GM21825 (cell line): ENCODE measurements around the gene EIF4G3.
"Not testable (repeated sequence)": the region's sequence is repeated elsewhere in the genome, so short reads cannot be mapped to it uniquely, and the experiment has no call there.

Experiments used
- ATAC-seq: cut with Tn5 transposase; IDR thresholded peaks from one replicate; pipeline ENCODE4 v1.9.1; 2021; ENCODE audit warnings: mild to moderate bottlenecking, moderate library complexity; ENCODE audit not compliant: unreplicated experiment

The EIF4G3 gene

GRCh38 chr1:21185221-21185731 lies 8.6 kb upstream of the EIF4G3 start:
- ATAC-seq, result no peak

GRCh38 chr1:21184276-21184675 lies 7.6 kb upstream of the EIF4G3 start:
- no peak for ATAC-seq

GRCh38 chr1:21182181-21182731 lies 5.6 kb upstream of the EIF4G3 start:
- ATAC-seq, result no peak

- ATAC-seq, result not testable (repeated sequence)
These were observed 1.6 kb upstream of the EIF4G3 start for GRCh38 chr1:21178271-21178670.

- no peak for ATAC-seq
These were observed 771 bp downstream of the EIF4G3 start for GRCh38 chr1:21175670-21176581.

- no peak for ATAC-seq
These were observed 1.4 kb downstream of the EIF4G3 start for GRCh38 chr1:21175324-21175669.

GRCh38 chr1:21174654-21175323 lies 1.9 kb downstream of the EIF4G3 start:
- no peak for ATAC-seq

- ATAC-seq, result no peak
These were observed 2.5 kb downstream of the EIF4G3 start for GRCh38 chr1:21174230-21174629.

- not testable (repeated sequence) for ATAC-seq
These were observed 3.6 kb downstream of the EIF4G3 start for GRCh38 chr1:21173096-21173495.

GRCh38 chr1:21170837-21171236 lies 5.9 kb downstream of the EIF4G3 start:
- ATAC-seq, result not testable (repeated sequence)

GRCh38 chr1:21168444-21168843 lies 8.3 kb downstream of the EIF4G3 start:
- ATAC-seq, result no peak

- no peak for ATAC-seq
These were observed 11.1 kb downstream of the EIF4G3 start for GRCh38 chr1:21165646-21166045.

GRCh38 chr1:21165076-21165475 lies 11.6 kb downstream of the EIF4G3 start:
- no peak for ATAC-seq

- no peak for ATAC-seq
These were observed 12.4 kb downstream of the EIF4G3 start for GRCh38 chr1:21164266-21164665.

GRCh38 chr1:21162740-21163464 lies 13.8 kb downstream of the EIF4G3 start:
- no peak for ATAC-seq

- ATAC-seq, result no peak
These were observed 14.9 kb downstream of the EIF4G3 start for GRCh38 chr1:21161842-21162241.

- no peak for ATAC-seq
These were observed 16.4 kb downstream of the EIF4G3 start for GRCh38 chr1:21160263-21160796.

GRCh38 chr1:21157868-21158267 lies 18.8 kb downstream of the EIF4G3 start:
- no peak for ATAC-seq

GRCh38 chr1:21157054-21157453 lies 19.6 kb downstream of the EIF4G3 start:
- no peak for ATAC-seq

GRCh38 chr1:21156019-21156418 lies 20.7 kb downstream of the EIF4G3 start:
- ATAC-seq, result no peak

- ATAC-seq, result no peak
These were observed 22.0 kb downstream of the EIF4G3 start for GRCh38 chr1:21154717-21155116.
